HG02588 (cell line): ENCODE results near the gene ZCCHC14.
"Not testable (repeated sequence)": the region's sequence is repeated elsewhere in the genome, so short reads cannot be mapped to it uniquely, and the experiment has no call there.

ENCODE experiments used
- ATAC-seq: cut with Tn5 transposase; IDR thresholded peaks from one replicate; pipeline ENCODE4 v1.9.1; 2021; ENCODE audit warnings: mild to moderate bottlenecking, moderate library complexity; ENCODE audit not compliant: unreplicated experiment

ZCCHC14 gene

DNA sequence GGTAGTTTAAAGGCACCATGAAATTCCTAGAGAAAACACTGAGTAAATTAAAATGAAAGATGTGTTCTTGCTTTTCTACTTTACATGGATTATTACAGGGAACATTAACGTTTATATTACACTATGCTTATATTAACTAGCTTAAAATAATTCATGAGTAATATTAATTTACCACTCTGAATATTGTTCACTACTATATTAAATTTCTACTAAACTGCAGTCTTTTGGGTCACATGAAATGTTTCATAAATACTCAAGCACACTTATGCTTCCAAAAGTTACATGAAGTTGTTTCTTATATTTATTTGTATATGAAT is 104.0 kb downstream of the ZCCHC14 start:
- no peak for ATAC-seq

DNA sequence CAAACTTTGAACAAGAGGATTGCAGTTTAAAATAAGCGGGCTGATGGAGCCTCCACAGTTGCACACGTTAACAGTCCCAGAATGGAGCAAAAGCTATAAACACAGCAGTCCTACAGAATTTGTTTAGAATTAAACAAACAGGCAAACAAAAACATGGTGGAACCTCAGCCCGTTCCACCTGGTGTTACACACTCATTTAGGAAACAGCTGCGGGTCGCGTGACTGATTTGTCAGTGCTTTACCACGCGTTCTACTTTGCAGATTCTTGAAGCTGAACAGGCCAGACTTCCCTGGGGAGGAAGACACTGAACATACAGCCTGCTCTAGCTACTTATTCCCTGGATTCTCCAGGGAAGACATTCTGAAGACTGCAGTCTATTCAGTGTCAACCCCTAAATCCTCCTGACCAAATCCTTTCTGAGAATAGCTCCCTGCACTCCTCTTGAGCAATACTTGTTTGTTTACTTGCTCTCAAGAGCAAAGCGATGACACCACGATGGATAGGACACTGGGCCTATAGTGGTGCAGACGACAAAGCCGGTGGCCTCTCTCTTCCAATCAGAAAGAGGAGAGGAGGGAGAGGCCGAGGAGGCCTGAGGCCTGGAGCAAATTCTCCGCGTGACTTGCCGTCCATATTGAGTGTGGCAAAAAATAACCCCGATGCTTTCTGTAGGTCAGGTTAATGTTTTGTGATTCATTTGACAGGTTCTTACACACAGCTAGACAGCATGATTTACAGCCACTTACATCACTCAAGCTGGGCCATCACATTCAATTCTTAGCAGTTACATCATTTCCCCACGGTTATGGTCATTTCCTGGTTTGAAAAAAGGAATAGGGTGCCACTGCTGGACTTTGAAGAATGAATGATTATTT is 104.6 kb downstream of the ZCCHC14 start:
- peak; percentile 41 for ATAC-seq

DNA sequence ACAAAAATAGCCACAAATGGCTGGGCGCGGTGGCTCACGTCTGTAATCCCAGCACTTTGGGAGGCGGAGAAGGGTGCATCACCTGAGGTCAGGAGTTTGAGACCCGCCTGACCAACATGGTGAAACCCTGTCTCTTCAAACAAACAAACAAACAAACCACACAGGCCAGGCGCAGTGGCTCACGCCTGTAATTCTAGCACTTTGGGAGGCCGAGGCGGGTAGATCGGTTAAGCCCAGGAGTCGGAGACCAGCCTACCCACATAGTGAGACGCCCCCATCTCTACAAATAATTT is 108.0 kb downstream of the ZCCHC14 start:
- not testable (repeated sequence) for ATAC-seq

DNA sequence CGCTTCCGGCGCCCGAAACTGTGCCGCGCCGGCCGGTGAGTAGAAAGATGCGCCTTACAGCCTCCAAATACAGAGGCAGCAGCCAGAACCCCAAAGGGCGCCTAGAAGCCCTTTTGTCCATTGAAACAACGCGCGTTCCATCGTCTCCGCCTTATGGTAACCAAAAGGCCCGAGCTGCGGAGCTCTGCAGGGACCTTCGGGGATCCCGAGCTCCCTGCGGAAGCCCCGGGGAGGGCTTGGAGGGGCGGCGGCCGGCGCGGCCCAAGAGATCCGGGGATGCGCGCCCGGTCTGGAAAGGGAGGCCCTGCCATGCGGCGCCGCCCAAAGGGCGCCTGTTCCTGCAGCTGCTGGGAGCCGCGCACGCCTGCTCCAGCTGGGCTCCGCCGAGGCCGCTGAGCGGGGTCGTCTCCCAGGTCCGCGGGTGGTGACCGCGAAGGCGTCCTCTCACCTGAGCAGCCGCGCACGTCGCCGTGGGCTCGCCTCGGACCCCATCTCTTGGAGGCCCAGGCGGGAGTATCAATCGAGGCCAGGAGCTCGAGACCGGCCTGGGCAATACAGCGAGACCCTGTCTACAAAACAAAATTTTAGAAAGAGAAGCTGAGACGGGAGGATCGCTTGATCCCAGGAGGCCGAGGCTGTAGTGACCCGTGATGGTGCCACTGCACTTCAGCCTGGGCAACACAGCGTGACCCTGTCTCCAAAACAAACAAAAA is 108.5 kb downstream of the ZCCHC14 start:
- peak; percentile 8 for ATAC-seq

DNA sequence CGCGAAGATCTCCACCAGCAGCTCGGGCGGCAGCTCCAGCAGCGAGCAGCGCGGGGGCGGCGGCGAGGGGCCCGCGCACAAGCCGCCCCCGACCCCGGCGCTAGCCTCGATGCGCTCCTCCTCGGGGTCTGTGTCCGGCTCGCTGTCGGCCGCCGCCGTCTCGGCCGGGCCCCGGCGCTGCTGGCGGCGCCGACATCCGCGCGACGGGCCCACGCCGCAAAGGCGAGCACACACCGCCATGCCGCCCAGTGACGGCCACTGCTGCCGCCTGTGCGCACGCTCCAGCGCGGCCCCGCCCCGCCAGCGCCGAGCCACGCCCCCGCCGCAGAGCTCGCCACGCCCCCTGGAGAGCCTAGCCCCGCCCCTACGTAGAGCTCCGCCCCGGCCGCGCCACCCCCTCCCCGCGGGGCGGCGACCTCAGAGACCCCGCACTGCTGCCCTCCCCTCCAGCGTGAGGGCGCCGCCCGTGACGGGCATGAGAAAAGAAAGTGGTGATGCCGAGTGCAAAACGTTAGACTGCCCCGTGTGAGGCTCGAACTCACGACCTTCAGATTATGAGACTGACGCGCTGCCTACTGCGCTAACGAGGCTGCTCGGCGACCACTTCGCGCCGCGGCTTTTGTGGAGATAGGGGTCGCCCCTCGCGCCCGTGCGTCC is 109.2 kb downstream of the ZCCHC14 start, which contains the start of gene FBXO31:
Gene FBXO31, minus strand, starts transcription at position 272 of the 657 bp plus-strand sequence. Its CDS starts 32 bp downstream, at position 240.
- peak; percentile 44 for ATAC-seq

DNA sequence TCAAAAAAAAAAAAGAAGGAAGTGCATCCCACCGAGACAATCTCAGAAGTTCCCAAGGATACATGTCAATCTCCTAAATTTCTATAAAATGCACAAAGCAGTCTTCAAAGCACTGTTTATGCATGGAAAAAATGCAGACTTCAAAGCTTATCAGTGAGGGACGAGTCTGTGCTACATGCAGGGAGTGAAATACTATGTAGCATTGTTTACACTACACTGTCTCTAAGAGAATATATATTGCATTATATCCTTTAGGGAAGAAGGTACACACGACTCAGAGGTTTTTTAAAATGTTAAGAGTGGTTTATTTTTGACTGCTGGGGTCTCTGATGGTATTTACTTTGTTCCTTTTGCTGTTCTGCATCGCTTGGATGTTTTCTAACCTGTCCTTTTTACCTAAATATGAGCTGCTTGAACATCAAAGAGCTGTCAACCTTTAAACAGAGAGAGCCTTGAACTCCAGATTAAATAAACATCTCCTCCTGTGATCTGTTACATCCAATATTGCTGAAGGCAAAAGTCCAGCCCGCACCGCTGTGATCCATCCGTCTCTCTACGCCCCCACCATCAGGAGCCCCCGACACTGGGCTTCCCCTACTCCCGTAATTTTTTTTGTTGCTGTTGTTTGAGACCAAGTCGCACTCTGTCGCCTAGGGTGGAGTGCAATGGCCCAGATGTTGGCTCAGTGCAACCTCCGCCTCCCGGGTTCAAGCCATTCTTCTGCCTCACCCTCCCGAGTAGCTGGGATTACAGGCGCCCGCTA is 110.6 kb downstream of the ZCCHC14 start:
- no peak for ATAC-seq

DNA sequence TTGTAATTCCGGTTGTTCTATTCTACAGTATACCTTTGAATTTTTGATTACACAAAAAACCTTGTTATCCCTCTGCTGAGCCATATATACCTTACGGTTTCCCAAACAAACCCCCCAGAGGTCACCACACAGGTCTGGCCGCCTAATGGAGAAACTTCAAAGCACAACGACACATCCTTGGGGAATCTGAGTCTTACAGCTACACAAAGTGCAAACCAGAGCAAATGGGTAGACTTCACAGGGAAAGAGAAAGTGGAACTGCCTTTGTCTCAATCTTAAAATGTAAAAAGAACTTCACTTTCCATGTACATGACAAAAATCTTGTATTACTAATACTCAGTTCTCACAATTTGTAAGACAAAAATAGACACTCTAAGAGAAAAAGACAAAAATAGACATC is 111.9 kb downstream of the ZCCHC14 start:
- ATAC-seq: no peak

DNA sequence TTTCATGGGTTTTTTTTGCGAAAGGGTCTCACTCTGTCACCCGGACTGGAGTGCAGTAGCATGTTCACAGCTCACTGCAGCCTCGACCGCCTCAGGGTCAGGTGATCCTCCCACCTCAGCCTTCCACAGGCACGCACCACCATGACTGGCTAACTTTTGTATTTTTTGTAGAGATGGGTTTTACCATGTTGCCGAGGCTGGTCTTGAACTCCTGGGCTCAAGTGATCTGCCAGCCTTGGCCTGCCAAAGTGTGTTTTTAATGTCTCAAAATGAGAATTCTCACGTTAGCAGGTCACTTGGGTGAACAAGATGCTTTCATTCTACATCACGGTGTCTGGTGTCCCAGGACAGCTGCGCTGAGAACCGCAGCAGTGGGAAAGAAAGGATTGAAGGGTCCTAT is 112.4 kb downstream of the ZCCHC14 start:
- no peak for ATAC-seq

DNA sequence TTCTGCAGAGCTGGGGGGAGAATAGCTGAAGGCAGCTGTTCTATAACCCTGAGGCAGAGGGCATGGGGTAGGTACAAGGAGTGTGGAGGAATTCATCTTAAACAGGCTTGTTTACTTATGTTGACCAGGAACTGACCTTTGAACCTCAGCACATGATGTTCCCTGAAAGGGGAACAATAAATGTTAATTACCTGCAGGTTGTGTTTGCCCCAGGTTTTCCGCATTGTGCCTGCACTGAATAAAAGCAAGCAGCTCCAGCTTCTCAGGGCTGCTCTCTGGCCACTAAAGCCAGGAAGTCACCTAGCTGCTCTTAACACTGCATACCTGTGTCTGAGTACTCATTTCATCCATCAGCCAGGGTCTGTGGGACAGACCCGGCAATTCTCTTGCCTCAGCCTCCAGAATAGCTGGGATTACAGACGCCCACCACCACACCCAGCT is 113.5 kb downstream of the ZCCHC14 start:
- not testable (repeated sequence) for ATAC-seq

DNA sequence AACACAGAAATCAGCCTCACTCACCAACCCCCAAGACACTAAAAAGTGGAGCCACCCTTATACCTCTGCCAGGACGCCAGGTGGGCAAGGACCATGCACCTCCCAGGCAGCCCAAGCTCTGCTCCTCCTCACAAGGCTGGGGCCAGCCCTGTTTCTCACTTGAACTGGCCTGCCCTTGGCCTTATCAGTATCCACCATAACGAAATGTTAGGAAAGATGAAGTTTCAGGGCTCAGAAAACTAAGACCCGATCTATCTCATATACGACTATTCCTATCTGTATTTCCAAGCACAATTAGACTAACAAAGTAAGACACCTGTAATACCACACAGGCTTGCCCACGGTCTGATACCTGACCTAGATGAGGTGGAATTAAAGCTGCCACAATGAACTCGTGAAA is 116.2 kb downstream of the ZCCHC14 start:
- no peak for ATAC-seq

DNA sequence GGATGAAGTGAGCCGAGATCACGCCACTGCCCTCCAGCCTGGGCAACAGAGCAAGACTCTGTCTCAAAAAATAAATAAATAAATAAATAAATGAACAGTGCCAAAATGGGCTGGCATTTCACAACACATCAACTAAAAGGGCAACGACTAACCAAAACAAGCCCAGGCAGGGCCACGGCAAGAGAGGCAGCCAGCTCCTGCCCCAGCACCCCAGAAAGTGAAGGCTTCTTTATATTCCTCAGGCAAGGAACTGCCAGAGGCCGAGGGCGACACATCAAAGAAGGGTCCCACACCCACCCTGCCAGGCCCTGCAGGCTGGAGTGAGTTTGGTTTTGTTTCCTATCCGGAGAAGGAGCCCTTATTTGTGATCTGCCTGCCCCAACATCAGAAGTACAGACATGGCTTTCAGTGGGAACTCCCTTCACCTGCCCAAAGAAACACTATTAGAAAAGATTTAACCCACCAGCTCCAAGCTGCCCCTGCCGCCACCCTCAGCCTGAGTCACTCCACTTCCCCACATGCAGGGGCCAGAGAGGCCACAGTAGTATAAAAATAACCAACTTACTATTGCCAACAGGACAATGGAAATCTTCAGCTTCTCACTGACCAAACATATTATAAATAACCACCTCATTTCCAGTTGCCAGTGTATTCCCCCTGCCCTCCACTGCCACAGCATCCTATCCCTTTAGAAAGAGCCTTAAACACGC is 117.2 kb downstream of the ZCCHC14 start:
- no peak for ATAC-seq

DNA sequence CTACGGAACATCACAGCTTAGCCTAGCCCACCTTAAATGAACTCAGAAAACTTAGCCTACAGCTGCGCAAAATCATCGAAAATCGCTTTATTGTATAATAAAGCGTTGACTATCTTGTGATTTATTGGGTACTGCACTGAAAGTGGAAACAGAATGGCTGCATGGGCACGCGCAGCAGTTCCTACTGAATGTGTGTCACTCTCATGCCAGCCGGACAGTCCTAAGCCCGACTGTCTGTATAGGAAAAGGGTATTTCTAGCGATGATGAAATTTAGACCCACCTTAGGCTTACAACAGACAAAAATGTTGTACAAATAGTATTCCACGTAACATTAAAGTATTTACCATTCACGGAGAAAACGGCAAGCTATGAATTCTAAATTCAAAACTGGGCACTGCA is 118.5 kb downstream of the ZCCHC14 start:
- ATAC-seq: no peak

DNA sequence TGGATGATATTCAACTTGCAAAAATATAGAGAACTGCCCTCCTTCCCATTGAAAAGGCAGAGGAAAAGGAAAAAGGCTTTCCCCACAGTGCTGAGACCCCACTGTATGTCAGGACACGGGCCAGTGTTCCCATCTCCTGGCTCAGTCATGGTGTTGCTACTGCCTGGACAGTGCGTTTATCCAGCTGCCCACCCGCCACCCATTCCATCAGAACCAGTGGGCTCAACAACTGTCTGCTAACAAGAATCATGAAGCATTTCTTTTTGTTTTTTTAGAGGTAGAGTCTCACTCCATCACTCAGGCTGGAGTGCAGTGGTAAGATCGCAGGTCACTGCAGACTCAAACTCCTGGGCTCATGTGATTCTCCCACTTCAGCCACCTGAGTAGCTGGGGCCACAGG is 120.5 kb downstream of the ZCCHC14 start:
- ATAC-seq: no peak

DNA sequence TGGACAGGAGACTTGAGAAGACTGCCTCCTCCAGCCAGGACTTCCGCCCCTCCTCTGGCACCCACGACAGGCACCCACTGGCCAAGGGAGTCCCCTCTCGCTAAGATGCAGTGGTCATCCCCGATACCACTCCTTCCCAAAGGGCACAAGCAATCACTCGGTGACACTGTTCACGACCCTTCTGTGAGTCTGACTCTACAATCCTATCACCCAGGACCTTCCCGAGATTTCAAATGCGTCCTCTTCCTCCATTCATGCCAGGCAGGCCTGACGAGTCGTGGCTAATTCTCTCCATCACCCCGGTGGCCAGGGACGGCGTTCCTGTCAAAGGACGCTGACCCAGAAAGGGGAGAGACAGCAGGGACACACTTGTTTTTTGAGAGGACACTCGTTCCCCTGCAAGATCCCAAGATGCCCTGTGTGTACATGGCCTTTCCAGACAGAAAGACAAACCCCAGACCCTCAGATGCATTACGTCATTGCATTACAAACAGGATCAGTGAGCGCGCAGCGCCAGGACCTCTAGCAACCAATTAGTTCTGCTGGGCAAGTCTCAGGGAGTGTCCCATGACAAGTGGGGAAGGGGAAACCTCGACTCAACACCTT is 121.5 kb downstream of the ZCCHC14 start:
- no peak for ATAC-seq

DNA sequence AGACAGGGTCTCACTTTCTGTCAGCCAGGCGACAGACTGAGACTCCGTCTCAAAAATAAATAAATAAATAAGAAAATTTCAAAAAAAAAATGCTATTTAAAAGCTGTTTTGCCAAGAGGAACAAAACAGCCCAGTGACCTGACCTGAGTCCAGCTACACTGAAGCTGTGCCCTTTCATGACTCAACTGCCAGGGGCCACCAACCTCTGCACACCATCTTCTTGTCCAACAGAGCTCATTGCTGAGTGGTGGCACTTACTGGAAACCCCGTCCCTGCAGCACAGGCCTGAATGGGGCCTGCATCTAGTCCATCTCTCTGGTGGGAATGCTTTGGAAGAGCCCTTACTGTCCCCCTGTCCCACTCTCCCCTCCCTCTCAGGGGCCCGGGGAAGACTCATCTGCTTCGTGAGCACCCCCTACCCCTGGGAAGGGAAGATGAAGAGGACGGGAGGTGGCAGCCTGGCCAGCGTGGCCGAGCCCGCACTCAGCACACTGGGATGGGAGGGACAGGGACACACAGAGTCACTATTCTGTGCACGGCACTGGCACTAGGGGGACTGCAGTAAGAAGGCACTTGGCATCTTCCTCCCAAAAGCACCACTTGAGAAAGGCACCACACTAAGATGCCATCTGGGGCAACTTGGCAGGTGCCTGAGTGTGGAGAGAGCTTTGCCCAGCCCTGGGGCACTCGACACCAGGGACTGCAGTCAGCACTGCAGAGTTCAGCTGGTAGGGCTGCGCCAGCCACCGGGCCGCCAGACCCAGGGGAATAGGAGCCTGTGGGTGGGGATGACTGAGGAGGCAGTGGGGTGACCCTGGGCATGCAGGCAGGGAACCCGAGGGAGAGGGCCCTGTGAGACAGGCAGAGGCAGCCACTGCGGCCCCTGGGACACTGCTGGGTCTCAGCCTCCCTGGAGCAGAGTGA is 122.8 kb downstream of the ZCCHC14 start:
- ATAC-seq: no peak

DNA sequence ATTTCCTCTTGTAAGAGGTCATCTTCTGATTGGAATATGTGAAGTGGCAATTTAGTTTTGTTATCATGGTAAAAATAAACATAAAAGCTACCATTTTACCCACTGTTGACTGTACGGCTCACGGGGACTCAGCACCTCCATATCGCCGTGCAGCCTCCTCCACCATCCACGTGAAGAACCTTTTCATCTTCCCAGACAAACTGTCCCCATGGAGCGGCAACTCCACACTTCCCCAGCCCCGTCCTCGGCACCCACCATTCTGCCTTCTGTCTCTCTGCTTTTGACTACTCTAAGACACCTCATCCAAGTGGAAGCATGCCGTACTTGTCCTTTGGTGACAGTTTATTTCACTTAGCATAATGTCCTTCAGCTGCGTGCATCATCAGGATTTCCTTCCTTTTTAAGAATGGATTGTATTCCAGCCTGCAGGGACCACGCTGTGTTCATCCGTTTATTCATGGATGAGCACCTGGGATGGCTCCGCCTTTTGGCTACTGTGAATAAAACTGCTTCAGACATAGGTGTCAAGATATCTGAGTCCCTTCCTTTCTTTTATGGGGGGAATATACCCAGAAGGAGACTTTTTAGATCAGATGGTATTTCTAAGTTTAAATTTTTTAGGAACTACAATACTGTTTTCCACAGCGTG is 123.6 kb downstream of the ZCCHC14 start:
- ATAC-seq: no peak

DNA sequence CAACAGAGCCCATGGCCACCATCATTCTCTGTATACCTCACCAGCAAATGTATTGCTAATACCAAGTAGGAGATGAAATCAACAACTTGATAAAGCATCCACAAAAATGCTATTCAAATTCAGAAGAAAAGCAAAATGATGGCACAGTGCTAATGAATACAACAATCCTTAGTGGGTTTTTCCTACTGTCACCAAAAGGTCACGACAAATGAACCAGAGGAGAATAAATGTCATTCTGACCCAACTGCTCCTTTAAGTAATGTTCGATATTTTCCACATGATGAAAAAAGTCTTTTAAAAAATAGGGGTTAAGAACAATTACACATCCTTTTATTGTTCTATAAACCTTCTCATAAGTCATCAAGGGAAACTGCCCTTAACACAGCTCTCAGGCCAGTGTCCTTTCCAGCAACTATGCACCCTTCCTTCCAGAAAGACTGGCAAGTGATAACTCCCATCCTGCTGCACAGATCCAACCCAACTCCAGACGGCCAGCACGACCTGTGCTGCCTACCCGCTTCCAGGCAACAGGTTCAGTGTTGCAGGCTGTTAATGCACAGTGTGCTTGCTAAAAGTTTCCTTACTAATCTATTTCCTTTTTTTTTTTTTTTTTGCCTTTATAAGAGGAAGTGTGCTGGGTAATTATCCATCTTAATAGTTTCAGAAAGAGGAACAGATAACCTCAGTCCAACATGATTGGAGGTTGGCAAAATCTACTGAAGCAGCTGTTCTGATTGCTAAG is 124.6 kb downstream of the ZCCHC14 start:
- no peak for ATAC-seq

DNA sequence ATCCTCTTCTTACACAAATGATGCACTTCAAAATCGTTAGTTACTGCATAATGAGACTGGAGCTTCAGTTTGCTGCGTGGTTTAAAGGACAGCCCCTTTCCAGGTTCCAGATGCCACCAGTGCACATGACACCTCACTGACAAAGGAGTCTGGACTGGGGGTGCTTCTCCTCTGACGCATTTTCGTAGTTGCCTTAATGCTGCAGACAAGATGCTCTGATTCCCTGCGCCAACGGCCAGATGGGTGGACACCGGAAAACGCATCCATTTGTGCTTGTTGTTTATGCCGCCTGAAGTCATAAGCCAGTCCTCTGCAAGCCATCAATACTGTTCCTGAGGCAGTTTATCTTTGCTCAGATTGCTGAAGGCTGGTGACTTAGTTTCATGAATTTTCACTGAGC is 125.3 kb downstream of the ZCCHC14 start:
- no peak for ATAC-seq
